Measurements from ENCODE around the gene FBXO17. TPM values are rescaled to one million over a fixed set of nuclear protein-coding genes. Genes with fewer than 3 reads are reported as not detected.
"Not testable (repeated sequence)": the region's sequence is repeated elsewhere in the genome, so short reads cannot be mapped to it uniquely, and the experiment has no call there.

The FBXO17 gene
- 17.0 and 20.0 TPM in 2 replicates for total RNA-seq

DNA sequence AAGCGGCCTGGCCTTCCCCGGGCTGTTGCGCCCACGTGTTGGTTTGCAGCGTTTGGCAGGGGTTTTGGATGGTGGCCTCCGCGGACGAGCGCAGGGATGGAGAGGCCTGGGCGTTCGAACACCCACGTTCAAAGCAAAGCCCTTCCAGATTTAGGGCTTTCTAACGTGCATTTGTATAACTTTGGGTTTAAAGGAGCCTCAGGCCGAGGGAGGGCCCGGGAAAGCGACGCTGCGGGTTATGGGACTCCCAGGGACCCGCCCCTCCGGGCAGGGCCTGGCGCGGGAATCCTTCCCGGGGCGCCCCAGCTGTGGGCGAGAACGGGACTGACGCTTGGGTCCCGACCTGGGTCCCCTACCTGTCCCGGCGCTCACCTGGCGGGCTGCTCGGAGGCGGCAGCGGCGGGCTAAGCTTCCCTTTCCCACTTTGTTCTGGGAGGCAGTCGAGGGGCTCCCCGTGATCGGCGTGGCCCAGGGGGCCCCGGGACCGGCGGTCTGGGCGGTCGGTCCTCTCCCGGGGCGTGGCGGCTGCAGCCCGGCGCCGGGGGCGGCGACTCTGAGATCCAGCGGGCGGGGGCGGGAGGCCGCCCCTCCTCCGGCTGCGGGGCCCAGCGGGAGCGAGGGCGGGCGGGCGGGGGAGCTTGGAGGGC, at the start of gene FBXO17:
Gene FBXO17 (minus strand): TSS at position 529 of the 647 bp plus-strand sequence. CDS start 25,423 bp downstream, outside the sequence.
- DNase-seq (ENCODE audit: low read depth in 2 of 2) = peak; percentile 37 to 61

- DNase-seq (ENCODE audit: low read depth in 2 of 2) = no peak
Measured at GRCh38 chr19:39024875-39025641, 49.5 kb upstream of the FBXO17 start.

DNA sequence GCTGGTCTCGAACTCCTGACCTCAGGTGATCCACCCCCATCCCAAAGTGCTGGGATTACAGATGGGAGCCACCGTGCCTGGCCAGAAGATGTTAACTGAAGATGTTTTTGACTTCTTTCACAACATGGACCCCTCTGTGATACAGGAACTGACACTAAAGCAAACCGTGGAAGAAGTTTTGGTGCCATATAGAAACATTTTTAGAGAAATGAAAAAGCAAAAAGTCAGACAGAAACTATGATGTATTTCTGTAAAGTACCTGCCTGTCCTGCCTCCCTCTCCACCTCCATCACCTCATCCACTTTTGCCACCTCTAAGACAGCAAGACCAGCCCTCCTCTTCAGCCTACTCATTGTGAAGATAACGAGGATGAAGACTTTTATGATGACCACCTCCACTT, 45.5 kb upstream of the FBXO17 start:
- no peak for DNase-seq (ENCODE audit: low read depth in 2 of 2)

DNA sequence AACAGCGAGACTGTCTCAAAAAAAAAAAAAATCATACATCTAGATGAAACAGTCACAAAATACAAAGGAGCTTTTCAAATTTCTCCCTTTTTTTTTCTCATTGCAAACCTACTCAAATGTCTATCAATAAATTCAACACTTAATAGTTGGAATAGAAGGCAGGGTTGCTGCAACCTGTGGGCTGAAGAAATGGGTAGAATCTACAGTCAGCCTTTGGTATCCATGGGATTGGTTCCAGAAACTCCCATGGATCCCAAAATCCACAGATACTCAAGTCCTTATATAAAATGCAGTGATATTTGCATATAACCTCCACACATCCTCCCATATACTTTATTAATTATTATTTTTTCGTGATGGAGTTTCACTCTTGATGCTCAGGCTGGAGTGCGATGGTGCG, 42.1 kb upstream of the FBXO17 start:
- DNase-seq (ENCODE audit: low read depth in 2 of 2) = no peak

- no peak for DNase-seq (ENCODE audit: low read depth in 2 of 2)
Measured at GRCh38 chr19:39017026-39017425, 41.5 kb upstream of the FBXO17 start.

DNA sequence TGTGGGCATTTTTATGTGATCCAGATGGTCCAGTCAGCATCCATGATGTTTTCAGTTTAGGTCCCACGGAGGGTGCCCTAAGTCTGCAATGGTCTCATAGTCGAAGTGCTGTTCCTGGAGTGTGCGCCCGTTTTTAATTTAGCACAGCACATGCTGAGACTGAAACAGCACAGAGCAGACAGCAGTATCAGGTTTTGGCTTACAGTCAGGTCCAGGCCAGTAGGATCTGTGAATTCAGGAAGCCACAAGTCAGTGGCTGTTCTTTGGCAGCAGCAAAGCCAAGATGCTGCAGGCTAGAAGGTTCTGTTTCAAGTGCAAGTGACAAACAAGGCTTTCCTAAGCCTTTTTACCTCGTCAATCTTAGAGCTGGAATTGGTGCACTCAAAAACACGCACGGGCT, 38.5 kb upstream of the FBXO17 start:
- no peak for DNase-seq (ENCODE audit: low read depth in 2 of 2)

DNA sequence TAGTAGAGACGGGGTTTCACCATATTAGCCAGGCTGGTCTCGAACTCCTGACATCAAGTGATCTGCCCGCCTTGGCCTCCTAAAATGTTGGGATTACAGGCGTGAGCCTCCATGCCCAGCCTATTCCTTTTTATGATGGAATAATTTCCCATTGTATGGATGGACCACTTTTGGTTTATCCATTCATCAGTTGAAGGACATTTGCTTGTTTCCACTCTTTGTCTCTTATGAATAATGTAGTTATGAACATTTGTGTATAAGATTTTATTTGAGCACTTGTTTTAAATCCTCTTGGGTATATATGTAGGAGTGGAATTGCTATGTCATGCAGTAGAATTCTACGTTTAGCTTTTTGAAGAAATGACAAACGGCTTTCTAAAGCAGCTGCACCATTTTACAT, 33.5 kb upstream of the FBXO17 start:
- DNase-seq (ENCODE audit: low read depth in 2 of 2) = no peak

GRCh38 chr19:39008137-39008536, 32.6 kb upstream of the FBXO17 start:
- DNase-seq (ENCODE audit: low read depth in 2 of 2) = no peak

DNA sequence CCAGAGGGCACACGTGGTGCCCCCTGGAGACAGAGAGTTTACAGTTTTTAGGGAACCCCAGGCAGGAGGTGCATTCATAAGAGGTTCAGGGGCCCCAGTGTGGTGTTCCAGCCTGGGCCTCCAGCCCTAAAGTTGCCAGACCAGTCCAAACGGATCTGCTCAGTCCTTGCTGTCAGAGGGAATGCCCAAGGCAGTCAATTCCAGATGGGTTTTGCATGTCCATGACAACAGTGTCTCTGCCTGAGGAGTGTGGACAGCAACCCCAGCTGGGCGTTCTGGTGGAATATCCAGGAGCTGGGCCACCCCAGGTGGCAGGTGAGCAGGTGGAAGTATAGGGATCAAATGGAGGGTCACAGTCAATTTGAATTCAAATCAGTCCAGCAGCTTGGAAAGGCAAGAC, 31.6 kb upstream of the FBXO17 start:
- no peak for DNase-seq (ENCODE audit: low read depth in 2 of 2)

GRCh38 chr19:39004403-39004802, 28.9 kb upstream of the FBXO17 start:
- DNase-seq (ENCODE audit: low read depth in 2 of 2) = no peak

DNA sequence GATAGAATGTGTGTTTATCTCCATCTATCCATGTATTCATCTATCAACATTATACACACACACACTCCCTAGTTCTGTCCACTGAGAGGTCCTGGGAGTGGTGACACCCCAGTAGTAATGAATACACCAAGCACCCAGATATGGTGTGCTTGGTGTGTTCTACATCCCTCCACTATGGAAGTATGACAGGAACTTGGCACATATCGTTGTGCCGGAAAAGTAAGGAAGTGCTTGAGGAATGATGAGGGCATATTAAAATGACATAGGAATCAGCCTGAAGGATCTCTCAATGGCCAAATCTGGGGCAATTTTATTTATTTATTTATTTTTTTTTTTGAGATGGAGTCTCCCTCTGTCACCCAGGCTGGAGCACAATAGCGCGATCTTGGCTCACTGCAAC, 28.3 kb upstream of the FBXO17 start:
- no peak for DNase-seq (ENCODE audit: low read depth in 2 of 2)

- DNase-seq (ENCODE audit: low read depth in 2 of 2) = no peak
Measured at GRCh38 chr19:39003188-39003587, 27.6 kb upstream of the FBXO17 start.

GRCh38 chr19:39001041-39001440, 25.5 kb upstream of the FBXO17 start:
- no peak for DNase-seq (ENCODE audit: low read depth in 2 of 2)

- DNase-seq (ENCODE audit: low read depth in 2 of 2) = not testable (repeated sequence)
Measured at GRCh38 chr19:38997576-38997975, 22.0 kb upstream of the FBXO17 start.

GRCh38 chr19:38993271-38993670, 17.7 kb upstream of the FBXO17 start:
- peak in 1 of 2 donors; percentile 61 for DNase-seq (ENCODE audit: low read depth in 2 of 2)

DNA sequence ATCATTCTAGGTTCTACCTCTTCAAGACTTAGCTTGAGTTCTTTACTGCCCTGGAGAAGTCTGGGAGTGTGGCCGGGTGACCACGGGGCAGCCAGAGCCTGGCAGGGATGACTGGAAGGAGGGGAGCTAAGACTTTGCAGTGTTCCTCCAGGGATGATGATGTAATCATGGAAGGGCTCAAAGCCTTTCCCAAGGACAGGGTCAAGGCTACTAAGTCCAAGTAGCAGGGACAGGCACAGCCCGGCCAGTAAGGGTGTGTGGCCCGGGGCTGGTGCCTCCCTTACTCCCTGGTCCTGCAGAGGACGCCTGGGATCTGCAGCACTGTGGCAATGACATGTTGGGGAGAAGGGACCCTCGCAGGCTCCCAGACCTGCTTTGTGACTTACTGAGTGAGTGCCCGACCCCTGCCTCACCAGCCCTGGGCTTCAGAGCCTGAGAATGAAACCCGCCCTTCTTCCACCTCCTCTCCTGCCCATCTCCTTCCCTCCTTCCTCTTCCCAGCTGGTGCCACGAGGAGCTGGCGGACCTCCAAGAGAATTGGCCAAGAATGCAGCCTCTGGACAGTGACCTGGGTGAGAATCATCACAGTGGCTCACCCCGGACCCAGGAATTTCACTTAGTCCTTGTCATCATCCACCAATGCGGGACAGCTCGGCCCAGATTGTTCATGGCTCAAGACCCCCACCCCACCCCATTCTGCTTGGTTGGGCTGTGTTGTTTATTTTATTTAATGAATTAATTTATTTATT, 15.6 kb upstream of the FBXO17 start:
- DNase-seq (ENCODE audit: low read depth in 2 of 2) = no peak

DNA sequence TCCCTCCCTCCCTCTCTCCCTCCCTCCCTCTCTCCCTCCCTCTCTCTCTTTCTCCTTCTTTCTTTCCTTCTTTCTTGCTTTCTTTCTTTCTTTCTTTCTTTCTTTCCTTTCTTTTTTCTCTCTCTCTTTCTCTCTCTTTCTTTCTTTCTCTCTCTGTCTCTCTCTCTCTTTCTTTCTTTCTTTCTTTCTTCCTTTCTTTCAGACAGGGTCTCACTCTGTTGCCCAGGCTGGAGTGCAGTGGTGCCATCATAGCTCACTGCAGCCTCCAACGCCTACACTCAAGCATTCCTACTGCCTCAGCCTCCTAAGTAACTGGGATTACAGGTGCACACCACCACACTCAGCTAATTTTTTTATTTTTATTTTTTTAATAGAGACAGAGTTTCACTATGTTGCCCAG, 14.1 kb upstream of the FBXO17 start:
- not testable (repeated sequence) for DNase-seq (ENCODE audit: low read depth in 2 of 2)

GRCh38 chr19:38989066-38989605, 13.6 kb upstream of the FBXO17 start:
- peak in 1 of 2 donors; percentile 6 for DNase-seq (ENCODE audit: low read depth in 2 of 2)

DNA sequence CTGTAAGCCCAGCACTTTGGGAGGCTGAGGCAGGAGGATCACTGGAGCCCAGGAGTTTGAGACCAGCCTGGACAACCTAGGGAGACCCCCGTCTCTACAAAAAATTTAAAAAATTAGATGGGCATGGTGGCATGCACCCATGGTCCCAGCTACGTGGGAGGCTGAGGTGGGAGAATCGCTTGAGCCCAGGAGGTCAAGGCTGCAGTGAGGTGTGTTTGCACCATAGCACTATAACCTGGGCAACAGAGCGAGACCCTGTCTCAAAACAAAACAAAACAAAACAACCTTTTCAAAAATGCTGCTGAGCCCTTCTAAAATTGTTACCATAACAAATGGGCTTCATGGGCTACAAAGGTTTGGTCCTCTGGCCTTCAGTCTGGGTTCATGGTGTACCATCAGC, 13.1 kb upstream of the FBXO17 start:
- DNase-seq (ENCODE audit: low read depth in 2 of 2) = not testable (repeated sequence)

- DNase-seq (ENCODE audit: low read depth in 2 of 2) = not testable (repeated sequence)
Measured at GRCh38 chr19:38987745-38988144, 12.2 kb upstream of the FBXO17 start.

DNA sequence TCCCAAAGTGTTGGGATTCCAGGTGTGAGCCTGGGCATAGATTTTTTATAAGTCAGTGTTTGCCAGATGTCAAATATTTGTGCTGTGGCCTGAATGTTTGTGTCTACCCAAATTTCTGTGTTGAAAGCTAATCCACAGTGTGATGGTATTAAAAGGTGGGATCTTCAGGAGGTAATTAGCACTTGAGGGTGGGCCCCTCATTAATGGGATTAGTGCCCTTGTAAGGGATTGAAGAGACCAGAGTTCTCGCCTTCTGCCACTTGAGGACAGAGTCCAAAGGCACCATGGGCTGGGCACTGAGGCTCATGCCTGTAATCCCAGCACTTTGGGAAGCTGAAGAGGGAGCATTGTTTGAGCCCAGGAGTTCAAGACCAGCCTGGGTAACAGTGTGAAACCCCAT, 9.7 kb upstream of the FBXO17 start:
- DNase-seq (ENCODE audit: low read depth in 2 of 2) = no peak
